GM12878 (cell line): ENCODE data around the gene HNRNPAB. TPM values are rescaled to one million over a fixed set of nuclear protein-coding genes. Genes with fewer than 3 reads are reported as not detected.

Experiments
- ATAC-seq: fragments of 200-7000 bp; cut with Tn5 transposase; 3 replicates; pipeline ENCODE4 v1.9.1; 2020; ENCODE audit warnings: mild to moderate bottlenecking, moderate library complexity
- BruUV-seq: library from RNA; stranded (reverse); fragments of 400-500 nt; replicated peaks from 2 replicates; lab custom pipeline; 2021; lab: Mats Ljungman, UMichigan
- CTCF ChIA-PET: fragments of 300-600 bp; sonication (Branson Sonifier 250); formaldehyde crosslinking; extraction: SDS; loops from one replicate; lab custom pipeline; 2021; ENCODE audit warnings: inconsistent platforms; lab: Yijun Ruan, JAX
- POLR2A ChIA-PET: fragments of 350-600 bp; formaldehyde crosslinking; extraction: SDS; loops from one replicate; lab custom pipeline; 2021; ENCODE audit warnings: inconsistent platforms; lab: Charles Lee
- RAD21 ChIA-PET: fragments of 300-600 bp; sonication (Branson Sonifier 250); formaldehyde crosslinking; loops from one replicate; lab custom pipeline; 2023; ENCODE audit warnings: antibody characterized with exemption; ENCODE audit not compliant: unreplicated experiment; lab: Charles Lee
- SMC1A ChIA-PET: fragments of 300-600 bp; sonication (Branson Sonifier 250); formaldehyde crosslinking; loops from one replicate; lab custom pipeline; 2023; ENCODE audit not compliant: unreplicated experiment, uncharacterized antibody; lab: Charles Lee
- DNase-seq: peaks from one replicate; pipeline ENCODE4 v3.0.0-alpha.2; 2011; ENCODE audit warnings: low read depth, low spot score
- FAIRE-seq: peaks from 3 replicates; lab custom pipeline; 2011; peaks lifted over from hg19 to GRCh38; lab: Jason Lieb, UNC
- H2AFZ ChIP-seq: 2 replicates; pipeline ENCODE4 v1.6.0; 2011; ENCODE audit warnings: low read depth, low read length, control low read depth; ENCODE audit not compliant: control insufficient read depth
- H3K27ac ChIP-seq: 2 replicates; pipeline ENCODE4 v1.5.1; 2011; ENCODE audit warnings: control low read depth; ENCODE audit not compliant: control insufficient read depth, insufficient read depth
- H3K27me3 ChIP-seq, 2 experiments: replicated peaks in 1 of 2; 2 replicates each; pipeline versions ENCODE4 v1.6.0 to v1.6.1; 2011; ENCODE audit warnings: low read length in 1 of 2; ENCODE audit not compliant: control insufficient read depth in 2 of 2, insufficient read depth in 2 of 2
- H3K36me3 ChIP-seq, 2 experiments: 2 replicates each; pipeline ENCODE4 v1.5.1; 2011; ENCODE audit warnings: low read length in 1 of 2; ENCODE audit not compliant: control insufficient read depth in 2 of 2, insufficient read depth in 2 of 2
- H3K4me1 ChIP-seq: 2 replicates; pipeline ENCODE4 v1.6.1; 2011; ENCODE audit warnings: mild to moderate bottlenecking, low read length, moderate library complexity, mixed read lengths; ENCODE audit not compliant: control insufficient read depth, insufficient read depth
- H3K4me2 ChIP-seq: 2 replicates; pipeline ENCODE4 v1.6.0; 2011; ENCODE audit warnings: control low read depth; ENCODE audit not compliant: control insufficient read depth, insufficient read depth
- H3K4me3 ChIP-seq: fragments of 200-600 bp; sonication (generic); 2 replicates; pipeline ENCODE4 v1.5.1; 2016
- H3K79me2 ChIP-seq: 2 replicates; pipeline ENCODE4 v1.6.0; 2011; ENCODE audit warnings: low read length; ENCODE audit not compliant: control insufficient read depth, insufficient read depth
- H3K9ac ChIP-seq: 2 replicates; pipeline ENCODE4 v1.8.0; 2011; ENCODE audit warnings: low read length, control low read depth, mixed read lengths; ENCODE audit not compliant: control insufficient read depth, insufficient read depth
- H3K9me3 ChIP-seq: replicated peaks from 3 replicates; pipeline ENCODE4 v1.5.1; 2011; ENCODE audit warnings: mild to moderate bottlenecking, low read length; ENCODE audit not compliant: control insufficient read depth, insufficient read depth
- H4K20me1 ChIP-seq: 2 replicates; pipeline ENCODE4 v1.6.0; 2011; ENCODE audit not compliant: control insufficient read depth, insufficient read depth
- BCL11A ChIP-seq: IDR thresholded peaks from 2 replicates; pipeline ENCODE4 v1.6.1; 2011; ENCODE audit warnings: low read depth, low read length
- BCL3 ChIP-seq: IDR thresholded peaks from 2 replicates; pipeline ENCODE4 v1.6.1; 2011; ENCODE audit warnings: borderline replicate concordance, low read depth, mild to moderate bottlenecking, moderate library complexity, low read length; ENCODE audit not compliant: insufficient read depth, poor library complexity, severe bottlenecking
- BMI1 ChIP-seq: fragments of 450-650 bp; IDR thresholded peaks from 2 replicates; pipeline ENCODE4 v1.6.1; 2016; ENCODE audit warnings: mild to moderate bottlenecking, moderate library complexity, borderline replicate concordance
- CEBPB ChIP-seq, 2 experiments: fragments of 150-350 bp in 1 of 2; IDR thresholded peaks; 2 replicates each; pipeline ENCODE4 v1.6.1; 2012 to 2014; ENCODE audit warnings: low read depth in 2 of 2, low read length in 2 of 2, borderline replicate concordance in 1 of 2, inconsistent platforms in 1 of 2
- FOS ChIP-seq: IDR thresholded peaks from 3 replicates; pipeline ENCODE4 v1.6.1; 2011; ENCODE audit warnings: borderline replicate concordance; ENCODE audit not compliant: insufficient read length; ENCODE audit errors: extremely low read depth
- GABPA ChIP-seq: IDR thresholded peaks from 2 replicates; pipeline ENCODE4 v1.6.1; 2014; ENCODE audit warnings: antibody characterized with exemption, low read depth, mild to moderate bottlenecking, inconsistent platforms
- HDAC2 ChIP-seq: fragments of 200-600 bp; sonication (generic); IDR thresholded peaks from 2 replicates; pipeline ENCODE4 v1.6.1; 2017
- HDAC6 ChIP-seq: fragments of 200-600 bp; sonication (generic); IDR thresholded peaks from one replicate; pipeline ENCODE4 v1.8.0; 2017; ENCODE audit warnings: antibody characterized with exemption; ENCODE audit not compliant: unreplicated experiment
- HSF1 ChIP-seq: fragments of 150-350 bp; IDR thresholded peaks from 2 replicates; pipeline ENCODE4 v1.6.1; 2014; ENCODE audit warnings: mild to moderate bottlenecking, low read depth, low read length
- IRF4 ChIP-seq: IDR thresholded peaks from 2 replicates; pipeline ENCODE4 v1.6.1; 2011; ENCODE audit warnings: low read depth, low read length
- NFYB ChIP-seq: IDR thresholded peaks from 2 replicates; pipeline ENCODE4 v1.6.1; 2011; ENCODE audit warnings: low read depth, mild to moderate bottlenecking, low read length, improper control_type of control experiment, moderate library complexity; ENCODE audit not compliant: insufficient read depth
- NR2C2 ChIP-seq: IDR thresholded peaks from 2 replicates; pipeline ENCODE4 v1.6.1; 2011; ENCODE audit warnings: borderline replicate concordance, low read depth; ENCODE audit not compliant: control insufficient read depth, insufficient read length
- TARDBP ChIP-seq: IDR thresholded peaks from 2 replicates; pipeline ENCODE4 v1.6.1; 2016; ENCODE audit warnings: borderline replicate concordance
- TBL1XR1 ChIP-seq: IDR thresholded peaks from 2 replicates; pipeline ENCODE4 v1.6.1; 2012; ENCODE audit warnings: low read depth, low read length, improper control_type of control experiment
- YY1 ChIP-seq: IDR thresholded peaks from 2 replicates; pipeline ENCODE4 v1.6.1; 2011; ENCODE audit warnings: low read depth, mild to moderate bottlenecking, low read length
- ZBTB40 ChIP-seq: fragments of 450-650 bp; IDR thresholded peaks from 2 replicates; pipeline ENCODE4 v1.6.1; 2016; ENCODE audit warnings: mild to moderate bottlenecking, moderate library complexity, borderline replicate concordance
- WGBS: methylation state at CpG from one replicate; pipeline ENCODE4 v1.1.6; 2016; ENCODE audit warnings: low lambda C conversion rate; ENCODE audit not compliant: insufficient replicate concordance, insufficient coverage; ENCODE audit errors: missing lambda C conversion rate; 5-methylcytosine and 5-hydroxymethylcytosine counted together
- in situ Hi-C: fragments of 300-500 bp; cut with MboI; formaldehyde crosslinking; loops from 9 replicates; pipeline ENCODE4 v1.14.3; 2018; ENCODE audit warnings: mixed read lengths
- intact Hi-C: fragments of 100-400 bp; cut with micrococcal nuclease; formaldehyde crosslinking; loops from one replicate; pipeline ENCODE4 v1.14.2; 2022; ENCODE audit not compliant: unreplicated experiment
- polyA plus RNA-seq, 11 experiments: library from polyadenylated mRNA; depleted of rRNA in 4 of 11; unstranded in 6 of 11; stranded (reverse) in 5 of 11; fragments of >200 nt; fragmentation: Nextera tagmentation in 4 of 11; fragmentation: Illumina TruSeq in 1 of 11; extraction: Ambion mirVana in 4 of 11; extraction: Trizol in 1 of 11; gene quantifications; 1 replicate in 1 of 11; 2 replicates in 10 of 11; pipeline versions ENCODE4 v1.2.1 to v1.2.3, GENCODE V29; 2011 to 2016; ENCODE audit warnings: inconsistent platforms in 2 of 11, missing spikeins in 2 of 11, low read depth in 1 of 11
- total RNA-seq, 4 experiments: library from RNA; depleted of rRNA in 3 of 4; stranded (reverse); fragments of >200 nt in 3 of 4; fragmentation: Illumina TruSeq in 1 of 4; extraction: Trizol in 1 of 4; gene quantifications; 2 replicates each; pipeline versions ENCODE4 v1.2.1 to v1.2.3, GENCODE V29; 2013 to 2021

Gene HNRNPAB
- total and polyA plus RNA-seq, 10 of the 15 experiments (the other 5 are each of a cell fraction or from before 2014, with no cell fraction given) = 42.3 to 330 (median 230) TPM

DNA sequence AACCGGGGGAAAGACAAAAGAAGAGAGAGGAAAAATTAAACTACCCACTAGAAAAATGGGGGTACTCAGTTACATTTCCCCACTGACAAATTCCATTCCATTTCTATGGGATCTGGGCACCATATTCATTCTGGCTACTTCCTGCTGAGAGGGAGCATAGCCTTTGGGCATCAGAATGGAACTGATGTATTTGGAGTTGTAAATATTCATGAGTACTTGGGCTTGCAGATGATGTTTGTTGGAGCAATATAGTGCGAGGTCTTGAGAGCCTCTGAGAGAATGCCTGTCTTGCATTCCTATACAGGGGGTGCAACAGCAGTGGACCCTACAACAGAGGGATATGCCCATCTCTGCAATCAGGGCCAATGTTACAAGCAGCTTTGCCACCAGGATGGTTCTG is 33.9 kb upstream of the HNRNPAB start (continued):
- TF ChIP-seq CEBPB (IDR thresholded peaks at IDR 0.05; ENCODE audit: borderline replicate concordance in 1 of 2, low read depth in 2 of 2, low read length in 2 of 2) (no peak), TARDBP (no peak), TBL1XR1 (no peak), HDAC2 (no peak), BCL11A (no peak), HSF1 (no peak), HDAC6 (no peak), NR2C2 (no peak)

DNA sequence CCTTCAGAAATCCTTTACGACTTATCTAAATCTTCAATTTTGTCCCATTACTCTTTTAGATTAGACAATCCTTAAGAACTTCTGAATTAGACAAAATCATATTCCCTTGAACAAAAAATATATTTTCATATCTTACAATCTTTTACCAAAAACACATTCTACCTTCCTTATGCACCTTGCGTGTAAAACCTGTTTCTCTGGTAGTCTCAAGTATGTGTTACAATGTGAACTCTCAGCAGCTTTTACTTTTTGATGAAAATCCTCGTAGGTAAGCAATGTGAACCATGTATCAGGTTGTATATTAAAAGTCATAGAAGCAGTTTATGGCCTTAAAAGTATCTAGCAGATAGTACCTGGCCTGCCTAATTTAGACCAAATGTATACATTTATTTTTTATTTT is 29.9 kb upstream of the HNRNPAB start:
- in situ Hi-C loops = no loop called here
- H3K27ac ChIP-seq = no peak overlapping the region
- H3K9me3 ChIP-seq = no peaks in the 10 kb centered on the region
- no peaks in the 10 kb centered on the region; a peak in 2 of 4 replicates for H3K27me3 ChIP-seq
- ChIA-PET SMC1A (no interaction called here), POLR2A (interaction anchor here (0.6 kb wide), 1 partner anchor 58 kb away, joined by 5 read pairs; no protein-coding TSS in a partner anchor), CTCF (no interaction called here), RAD21 (no interaction called here)
- H3K4me1 ChIP-seq = no peaks in the 10 kb centered on the region
- no peak overlapping the region for H3K4me2 ChIP-seq
- H3K9ac ChIP-seq = no peak overlapping the region
- no peaks in the 10 kb centered on the region for H3K36me3 ChIP-seq
- H3K79me2 ChIP-seq = no peaks in the 10 kb centered on the region
- 62% methylated on average over 3 of the region's 3 CpGs for WGBS
- no peaks in the 10 kb centered on the region for H4K20me1 ChIP-seq
- BruUV-seq = no TSS peak
- intact Hi-C loops = no loop called here
- DNase-seq (no peak), FAIRE-seq (no peak), ATAC-seq (no peak)
- no peak overlapping the region for H2AFZ ChIP-seq
- no peak overlapping the region for H3K4me3 ChIP-seq
- TF ChIP-seq IRF4 (no peak), YY1 (no peak), BCL3 (no peak), GABPA (no peak), FOS (no peak), NFYB (no peak), ZBTB40 (no peak), BMI1 (no peak)
